A673 (cell line): ENCODE data around the gene BSN. TPM values are rescaled to one million over a fixed set of nuclear protein-coding genes. Genes with fewer than 3 reads are reported as not detected.

Experiments
- BruUV-seq: library from RNA; stranded (reverse); fragments of 400-500 nt; replicated peaks from 2 replicates; lab custom pipeline; 2021; lab: Mats Ljungman, UMichigan
- CTCF ChIA-PET: fragments of 300-600 bp; sonication (Branson Sonifier 250); formaldehyde crosslinking; loops from one replicate; lab custom pipeline; 2022; ENCODE audit warnings: antibody characterized with exemption; lab: Charles Lee
- POLR2A ChIA-PET: fragments of 300-600 bp; sonication (Branson Sonifier 250); formaldehyde crosslinking; loops from one replicate; lab custom pipeline; 2022; ENCODE audit warnings: antibody characterized with exemption; ENCODE audit not compliant: low non-redundant PET; lab: Charles Lee
- DNase-seq: peaks from one replicate; pipeline ENCODE4 v3.0.0-alpha.2; 2015; ENCODE audit warnings: low spot score
- H3K27ac ChIP-seq: fragments of 200-600 bp; sonication (generic); 2 replicates; pipeline ENCODE4 v1.5.1; 2016; ENCODE audit warnings: mixed run types, low read depth, mild to moderate bottlenecking, mixed read lengths, antibody characterized with exemption, low read length; ENCODE audit not compliant: poor library complexity, severe bottlenecking
- H3K27me3 ChIP-seq: fragments of 200-600 bp; sonication (generic); replicated peaks from 2 replicates; pipeline ENCODE4 v1.6.1; 2017; ENCODE audit warnings: mixed run types, low read depth, mild to moderate bottlenecking, mixed read lengths, antibody characterized with exemption, low read length; ENCODE audit not compliant: insufficient read depth, poor library complexity
- H3K36me3 ChIP-seq: fragments of 200-600 bp; sonication (generic); 2 replicates; pipeline ENCODE4 v1.6.1; 2016; ENCODE audit warnings: mixed run types, mild to moderate bottlenecking, mixed read lengths, antibody characterized with exemption, low read length; ENCODE audit not compliant: insufficient read depth, poor library complexity, severe bottlenecking
- H3K4me1 ChIP-seq: fragments of 200-600 bp; sonication (generic); 2 replicates; pipeline ENCODE4 v1.6.1; 2017; ENCODE audit warnings: mixed run types, mild to moderate bottlenecking, mixed read lengths, antibody characterized with exemption, low read length; ENCODE audit not compliant: insufficient read depth, poor library complexity, severe bottlenecking
- H3K4me3 ChIP-seq: fragments of 200-600 bp; sonication (generic); 2 replicates; pipeline ENCODE4 v1.5.1; 2016; ENCODE audit warnings: low read depth, mixed run types, mild to moderate bottlenecking, mixed read lengths, low read length; ENCODE audit not compliant: poor library complexity, severe bottlenecking
- H3K9me3 ChIP-seq: fragments of 200-600 bp; sonication (generic); 2 replicates; pipeline ENCODE4 v1.6.1; 2016; ENCODE audit warnings: mixed run types, low read depth, mild to moderate bottlenecking, mixed read lengths, antibody characterized with exemption, low read length; ENCODE audit not compliant: poor library complexity, severe bottlenecking
- CTCF ChIP-seq: fragments of 300-800, 200-600 bp; sonication (generic); conservative IDR thresholded peaks from 2 replicates; pipeline ENCODE4 v1.5.1; 2017; ENCODE audit warnings: low read depth, mild to moderate bottlenecking, antibody characterized with exemption, low read length, moderate library complexity, mixed read lengths
- EZH2 ChIP-seq: fragments of 200-600 bp; sonication (generic); IDR thresholded peaks from 2 replicates; pipeline ENCODE4 v1.6.1; 2017; ENCODE audit warnings: borderline replicate concordance, low read depth, mild to moderate bottlenecking, mixed read lengths, antibody characterized with exemption, low read length; ENCODE audit not compliant: poor library complexity, severe bottlenecking
- intact Hi-C: fragments of 100-400 bp; cut with micrococcal nuclease; formaldehyde crosslinking; loops from one replicate; pipeline ENCODE4 v1.10.0; 2022; ENCODE audit not compliant: unreplicated experiment
- total RNA-seq: library from RNA; stranded (reverse); gene quantifications from 2 replicates; pipeline ENCODE4 v1.2.3, GENCODE V29; 2021

The BSN gene
- total RNA-seq, 1 experiment from 2014 or later, result 1.4 TPM

- H3K9me3 ChIP-seq, result no peaks in the 10 kb centered on the region
- DNase-seq, result no peak
- ChIA-PET POLR2A (no interaction called here), CTCF (interaction anchor here (0.7 kb wide), 1 partner anchor 70 kb away, joined by 4 read pairs; no protein-coding TSS in a partner anchor)
- no peak overlapping the region for H3K27ac ChIP-seq
- TF ChIP-seq EZH2, result no peak
- no peak for TF ChIP-seq CTCF
- no peaks in the 10 kb centered on the region for H3K27me3 ChIP-seq
- H3K4me3 ChIP-seq, result no peak overlapping the region
- intact Hi-C loops, result no loop called here
- H3K36me3 ChIP-seq, result no peaks in the 10 kb centered on the region
- BruUV-seq, result no TSS peak
- H3K4me1 ChIP-seq, result no peaks in the 10 kb centered on the region
These were observed 55.0 kb downstream of the BSN start for GRCh38 chr3:49609314-49609713.

- TF ChIP-seq EZH2 (no peak), CTCF (no peak)
- H3K36me3 ChIP-seq, result no peaks in the 10 kb centered on the region
- no peaks in the 10 kb centered on the region for H3K9me3 ChIP-seq
- H3K4me3 ChIP-seq, result no peak overlapping the region
- intact Hi-C loops, result no loop called here
- ChIA-PET POLR2A (no interaction called here), CTCF (no interaction called here)
- no peak for DNase-seq
- H3K27me3 ChIP-seq, result no peaks in the 10 kb centered on the region
- H3K27ac ChIP-seq, result no peak overlapping the region
- no TSS peak for BruUV-seq
- no peaks in the 10 kb centered on the region for H3K4me1 ChIP-seq
These were observed 55.5 kb downstream of the BSN start for GRCh38 chr3:49609815-49610214.

- POLR2A ChIA-PET, result no interaction called here
- CTCF ChIA-PET, result no interaction called here
- TF ChIP-seq CTCF (no peak), EZH2 (no peak)
- Histone ChIP-seq H3K9me3 (no peaks in the 10 kb centered on the region), H3K4me3 (no peak overlapping the region), H3K27me3 (no peaks in the 10 kb centered on the region), H3K36me3 (no peaks in the 10 kb centered on the region), H3K4me1 (no peaks in the 10 kb centered on the region), H3K27ac (no peak overlapping the region)
- intact Hi-C loops, result no loop called here
- no TSS peak for BruUV-seq
- DNase-seq, result no peak
These were observed 56.5 kb downstream of the BSN start for GRCh38 chr3:49610666-49611280.
